GM12878 (cell line): ENCODE data around the gene ETV6. TPM values are rescaled to one million over a fixed set of nuclear protein-coding genes. Genes with fewer than 3 reads are reported as not detected.

Experiments
- ATAC-seq: fragments of 200-7000 bp; cut with Tn5 transposase; 3 replicates; pipeline ENCODE4 v1.9.1; 2020; ENCODE audit warnings: mild to moderate bottlenecking, moderate library complexity
- BruUV-seq: library from RNA; stranded (reverse); fragments of 400-500 nt; replicated peaks from 2 replicates; lab custom pipeline; 2021; lab: Mats Ljungman, UMichigan
- CTCF ChIA-PET: fragments of 300-600 bp; sonication (Branson Sonifier 250); formaldehyde crosslinking; extraction: SDS; loops from one replicate; lab custom pipeline; 2021; ENCODE audit warnings: inconsistent platforms; lab: Yijun Ruan, JAX
- POLR2A ChIA-PET: fragments of 350-600 bp; formaldehyde crosslinking; extraction: SDS; loops from one replicate; lab custom pipeline; 2021; ENCODE audit warnings: inconsistent platforms; lab: Charles Lee
- RAD21 ChIA-PET: fragments of 300-600 bp; sonication (Branson Sonifier 250); formaldehyde crosslinking; loops from one replicate; lab custom pipeline; 2023; ENCODE audit warnings: antibody characterized with exemption; ENCODE audit not compliant: unreplicated experiment; lab: Charles Lee
- SMC1A ChIA-PET: fragments of 300-600 bp; sonication (Branson Sonifier 250); formaldehyde crosslinking; loops from one replicate; lab custom pipeline; 2023; ENCODE audit not compliant: unreplicated experiment, uncharacterized antibody; lab: Charles Lee
- DNase-seq: peaks from one replicate; pipeline ENCODE4 v3.0.0-alpha.2; 2011; ENCODE audit warnings: low read depth, low spot score
- FAIRE-seq: peaks from 3 replicates; lab custom pipeline; 2011; peaks lifted over from hg19 to GRCh38; lab: Jason Lieb, UNC
- H2AFZ ChIP-seq: 2 replicates; pipeline ENCODE4 v1.6.0; 2011; ENCODE audit warnings: low read depth, low read length, control low read depth; ENCODE audit not compliant: control insufficient read depth
- H3K27ac ChIP-seq: 2 replicates; pipeline ENCODE4 v1.5.1; 2011; ENCODE audit warnings: control low read depth; ENCODE audit not compliant: control insufficient read depth, insufficient read depth
- H3K27me3 ChIP-seq, 2 experiments: replicated peaks in 1 of 2; 2 replicates each; pipeline versions ENCODE4 v1.6.0 to v1.6.1; 2011; ENCODE audit warnings: low read length in 1 of 2; ENCODE audit not compliant: control insufficient read depth in 2 of 2, insufficient read depth in 2 of 2
- H3K36me3 ChIP-seq, 2 experiments: 2 replicates each; pipeline ENCODE4 v1.5.1; 2011; ENCODE audit warnings: low read length in 1 of 2; ENCODE audit not compliant: control insufficient read depth in 2 of 2, insufficient read depth in 2 of 2
- H3K4me1 ChIP-seq: 2 replicates; pipeline ENCODE4 v1.6.1; 2011; ENCODE audit warnings: mild to moderate bottlenecking, low read length, moderate library complexity, mixed read lengths; ENCODE audit not compliant: control insufficient read depth, insufficient read depth
- H3K4me2 ChIP-seq: 2 replicates; pipeline ENCODE4 v1.6.0; 2011; ENCODE audit warnings: control low read depth; ENCODE audit not compliant: control insufficient read depth, insufficient read depth
- H3K4me3 ChIP-seq: fragments of 200-600 bp; sonication (generic); 2 replicates; pipeline ENCODE4 v1.5.1; 2016
- H3K79me2 ChIP-seq: 2 replicates; pipeline ENCODE4 v1.6.0; 2011; ENCODE audit warnings: low read length; ENCODE audit not compliant: control insufficient read depth, insufficient read depth
- H3K9ac ChIP-seq: 2 replicates; pipeline ENCODE4 v1.8.0; 2011; ENCODE audit warnings: low read length, control low read depth, mixed read lengths; ENCODE audit not compliant: control insufficient read depth, insufficient read depth
- H3K9me3 ChIP-seq: replicated peaks from 3 replicates; pipeline ENCODE4 v1.5.1; 2011; ENCODE audit warnings: mild to moderate bottlenecking, low read length; ENCODE audit not compliant: control insufficient read depth, insufficient read depth
- H4K20me1 ChIP-seq: 2 replicates; pipeline ENCODE4 v1.6.0; 2011; ENCODE audit not compliant: control insufficient read depth, insufficient read depth
- BCL11A ChIP-seq: IDR thresholded peaks from 2 replicates; pipeline ENCODE4 v1.6.1; 2011; ENCODE audit warnings: low read depth, low read length
- DPF2 ChIP-seq: fragments of 450-650 bp; IDR thresholded peaks from 2 replicates; pipeline ENCODE4 v1.6.1; 2017; ENCODE audit warnings: mild to moderate bottlenecking
- EED ChIP-seq: sonication (generic); IDR thresholded peaks from 2 replicates; pipeline ENCODE4 v1.6.1; 2016; ENCODE audit warnings: antibody characterized with exemption, low read depth
- EGR1 ChIP-seq, 2 experiments: IDR thresholded peaks; 1 replicate in 1 of 2; 2 replicates in 1 of 2; pipeline ENCODE4 v1.6.1; 2011 to 2012; ENCODE audit warnings: low read depth in 2 of 2, low read length in 2 of 2, borderline replicate concordance in 1 of 2, mild to moderate bottlenecking in 1 of 2, moderate library complexity in 1 of 2
- EP300 ChIP-seq, 2 experiments: fragments of 150-350 bp in 1 of 2; IDR thresholded peaks; 2 replicates each; pipeline ENCODE4 v1.6.1; 2011 to 2012; ENCODE audit warnings: low read depth in 2 of 2, low read length in 2 of 2, borderline replicate concordance in 1 of 2, improper control_type of control experiment in 1 of 2, inconsistent platforms in 1 of 2; ENCODE audit not compliant: control insufficient read depth in 1 of 2
- HCFC1 ChIP-seq: fragments of 150-350 bp; IDR thresholded peaks from 2 replicates; pipeline ENCODE4 v1.6.1; 2014; ENCODE audit warnings: low read length
- IKZF2 ChIP-seq, 2 experiments: fragments of 450-650 bp; IDR thresholded peaks; 2 replicates each; pipeline ENCODE4 v1.6.1; 2017; ENCODE audit warnings: mild to moderate bottlenecking in 2 of 2, moderate library complexity in 2 of 2
- KAT2A ChIP-seq: conservative IDR thresholded peaks from 2 replicates; pipeline ENCODE4 v1.6.1; 2011; ENCODE audit warnings: low read depth, low read length; ENCODE audit not compliant: control insufficient read depth
- MAX ChIP-seq: IDR thresholded peaks from 2 replicates; pipeline ENCODE4 v1.6.1; 2012; ENCODE audit warnings: low read depth, low read length, improper control_type of control experiment
- MLLT1 ChIP-seq: fragments of 450-650 bp; IDR thresholded peaks from 2 replicates; pipeline ENCODE4 v1.6.1; 2016; ENCODE audit warnings: mild to moderate bottlenecking
- NBN ChIP-seq: fragments of 450-650 bp; IDR thresholded peaks from 2 replicates; pipeline ENCODE4 v1.6.1; 2016
- NRF1 ChIP-seq: conservative IDR thresholded peaks from 2 replicates; pipeline ENCODE4 v1.6.1; 2011; ENCODE audit warnings: mild to moderate bottlenecking, low read depth, low read length, improper control_type of control experiment
- POU2F2 ChIP-seq: IDR thresholded peaks from 3 replicates; pipeline ENCODE4 v1.6.1; 2011; ENCODE audit warnings: low read depth, mild to moderate bottlenecking, low read length, borderline replicate concordance
- RAD51 ChIP-seq: fragments of 450-650 bp; IDR thresholded peaks from 2 replicates; pipeline ENCODE4 v1.6.1; 2016; ENCODE audit warnings: moderate library complexity, mild to moderate bottlenecking, inconsistent platforms
- RBBP5 ChIP-seq: fragments of 200-600 bp; sonication (generic); conservative IDR thresholded peaks from 2 replicates; pipeline ENCODE4 v1.6.1; 2016
- SMAD1 ChIP-seq: fragments of 450-650 bp; IDR thresholded peaks from 2 replicates; pipeline ENCODE4 v1.6.1; 2018; ENCODE audit warnings: mild to moderate bottlenecking, low read depth; ENCODE audit not compliant: partially characterized antibody
- SMAD5 ChIP-seq: IDR thresholded peaks from 2 replicates; pipeline ENCODE4 v1.6.1; 2016; ENCODE audit warnings: antibody characterized with exemption, low read depth
- SP1 ChIP-seq: IDR thresholded peaks from one replicate; pipeline ENCODE4 v1.6.1; 2011; ENCODE audit warnings: low read depth, low read length
- YY1 ChIP-seq: IDR thresholded peaks from 2 replicates; pipeline ENCODE4 v1.6.1; 2011; ENCODE audit warnings: low read depth, mild to moderate bottlenecking, low read length
- ZBTB11 ChIP-seq: fragments of 450-650 bp; formaldehyde crosslinking; IDR thresholded peaks from 2 replicates; pipeline ENCODE4 v1.5.0; 2022; ENCODE audit warnings: mild to moderate bottlenecking, missing genetic modification characterization
- ZNF217 ChIP-seq: fragments of 450-650 bp; IDR thresholded peaks from 2 replicates; pipeline ENCODE4 v1.6.1; 2017; ENCODE audit warnings: antibody characterized with exemption, mild to moderate bottlenecking
- WGBS: methylation state at CpG from one replicate; pipeline ENCODE4 v1.1.6; 2016; ENCODE audit warnings: low lambda C conversion rate; ENCODE audit not compliant: insufficient replicate concordance, insufficient coverage; ENCODE audit errors: missing lambda C conversion rate; 5-methylcytosine and 5-hydroxymethylcytosine counted together
- in situ Hi-C: fragments of 300-500 bp; cut with MboI; formaldehyde crosslinking; loops from 9 replicates; pipeline ENCODE4 v1.14.3; 2018; ENCODE audit warnings: mixed read lengths
- intact Hi-C: fragments of 100-400 bp; cut with micrococcal nuclease; formaldehyde crosslinking; loops from one replicate; pipeline ENCODE4 v1.14.2; 2022; ENCODE audit not compliant: unreplicated experiment
- polyA plus RNA-seq, 11 experiments: library from polyadenylated mRNA; depleted of rRNA in 4 of 11; unstranded in 6 of 11; stranded (reverse) in 5 of 11; fragments of >200 nt; fragmentation: Nextera tagmentation in 4 of 11; fragmentation: Illumina TruSeq in 1 of 11; extraction: Ambion mirVana in 4 of 11; extraction: Trizol in 1 of 11; gene quantifications; 1 replicate in 1 of 11; 2 replicates in 10 of 11; pipeline versions ENCODE4 v1.2.1 to v1.2.3, GENCODE V29; 2011 to 2016; ENCODE audit warnings: inconsistent platforms in 2 of 11, missing spikeins in 2 of 11, low read depth in 1 of 11
- total RNA-seq, 4 experiments: library from RNA; depleted of rRNA in 3 of 4; stranded (reverse); fragments of >200 nt in 3 of 4; fragmentation: Illumina TruSeq in 1 of 4; extraction: Trizol in 1 of 4; gene quantifications; 2 replicates each; pipeline versions ENCODE4 v1.2.1 to v1.2.3, GENCODE V29; 2013 to 2021

The ETV6 gene
- total and polyA plus RNA-seq, 10 of the 15 experiments (the other 5 are each of a cell fraction or from before 2014, with no cell fraction given) = 6.6 to 74.8 (median 24.6) TPM

- Histone ChIP-seq H3K9ac (peak overlapping the region; percentile 8; the same call in 1 of the 2 replicates), H3K4me2 (0 out of 2 replicates have a peak overlapping the region, but pooled peaks have one; percentile 19), H3K9me3 (peaks cover 3% of the 10 kb centered on the region; the same call in 2 of the 3 replicates), H4K20me1 (peaks cover 4% of the 10 kb centered on the region; the same call in 1 of the 2 replicates), H3K4me1 (peaks cover 57% of the 10 kb centered on the region), H3K27ac (peak overlapping the region; percentile 83), H2AFZ (no peak overlapping the region), H3K4me3 (no peak overlapping the region), H3K36me3 (peaks cover 11 to 34% of the 10 kb centered on the region in 2 experiments), H3K79me2 (peaks cover 97% of the 10 kb centered on the region), H3K27me3 (no peaks in the 10 kb centered on the region)
- SMC1A ChIA-PET = interaction anchor here (0.8 to 21.5 kb wide), 25 partner anchors 8 to 810 kb away, joined by 3 to 433 read pairs (median 5); no protein-coding TSS in a partner anchor
- peak; percentile 75 for DNase-seq
- CTCF ChIA-PET = interaction anchor here (1.0 to 2.8 kb wide), 4 partner anchors 9 to 17 kb away, joined by 4 to 15 read pairs (median 4); no protein-coding TSS in a partner anchor
- peak; percentile 67 for ATAC-seq
- RAD21 ChIA-PET = interaction anchor here (0.8 to 19.9 kb wide), 14 partner anchors 11 to 315 kb away, joined by 3 to 497 read pairs (median 7); partner anchors contain the start of gene ETV6
- FAIRE-seq = no peak
- POLR2A ChIA-PET = interaction anchor here (0.6 to 3.8 kb wide), 14 partner anchors 9 to 152 kb away, joined by 3 to 28 read pairs (median 4); no protein-coding TSS in a partner anchor
- in situ Hi-C loops (no loop called here), intact Hi-C loops (no loop called here)
- no TSS peak for BruUV-seq
- WGBS = 35% methylated on average over 8 of the region's 8 CpGs
- no peak for TF ChIP-seq RBBP5
- no peak for TF ChIP-seq YY1
- TF ChIP-seq ZBTB11 (CRISPR knock-in tag) = no peak
- TF ChIP-seq EED = peak; percentile 29; the same call in 1 of the 2 replicates
- TF ChIP-seq BCL11A = 0 out of 2 replicates have a peak, but pooled peaks have one; percentile 8
- TF ChIP-seq POU2F2 = 0 out of 3 replicates have a peak, but pooled peaks have one; percentile 9
- no peak for TF ChIP-seq SP1
- peak; percentile 21; the same call in 1 of the 2 replicates for TF ChIP-seq MAX
- TF ChIP-seq MLLT1 = no peak; the same call in 1 of the 2 replicates
- no peak for TF ChIP-seq EGR1 (IDR thresholded peaks at IDR 0.05; ENCODE audit: borderline replicate concordance in 1 of 2, low read depth in 2 of 2, low read length in 2 of 2)
- peak in 1 of 2 experiments; percentile 68; a peak in 1 of 4 replicates for TF ChIP-seq EP300 (IDR thresholded peaks at IDR 0.05; ENCODE audit: borderline replicate concordance in 1 of 2, control insufficient read depth in 1 of 2, low read depth in 2 of 2, low read length in 2 of 2)
- TF ChIP-seq KAT2A = no peak
- TF ChIP-seq NRF1 = no peak
- TF ChIP-seq HCFC1 = no peak
- no peak for TF ChIP-seq ZNF217
- TF ChIP-seq SMAD5 = no peak
- peak; percentile 88 to 90 for TF ChIP-seq IKZF2 (IDR thresholded peaks at IDR 0.05)
- TF ChIP-seq DPF2 = 0 out of 2 replicates have a peak, but pooled peaks have one; percentile 37
- TF ChIP-seq NBN = peak; percentile 74; the same call in 1 of the 2 replicates
- peak; percentile 71 for TF ChIP-seq RAD51
- peak; percentile 86 for TF ChIP-seq SMAD1
These were observed 68.1 kb downstream of the ETV6 start for GRCh38 chr12:11717519-11717961.
